ENCODE results near the gene WDR81. TPM values are rescaled to one million over a fixed set of nuclear protein-coding genes. Genes with fewer than 3 reads are reported as not detected.

Gene WDR81
- total RNA-seq, 1 donor from 2014 or later = 16.2 TPM

- no peaks in the 10 kb centered on the region for H3K9me3 Mint-ChIP-seq (ENCODE audit: low read depth)
- H3K36me3 Mint-ChIP-seq (ENCODE audit: low read depth) = peaks cover 8% of the 10 kb centered on the region
- peaks cover 13% of the 10 kb centered on the region for H3K4me1 Mint-ChIP-seq (ENCODE audit: low read depth)
- TF ChIP-seq, protein P1, sequence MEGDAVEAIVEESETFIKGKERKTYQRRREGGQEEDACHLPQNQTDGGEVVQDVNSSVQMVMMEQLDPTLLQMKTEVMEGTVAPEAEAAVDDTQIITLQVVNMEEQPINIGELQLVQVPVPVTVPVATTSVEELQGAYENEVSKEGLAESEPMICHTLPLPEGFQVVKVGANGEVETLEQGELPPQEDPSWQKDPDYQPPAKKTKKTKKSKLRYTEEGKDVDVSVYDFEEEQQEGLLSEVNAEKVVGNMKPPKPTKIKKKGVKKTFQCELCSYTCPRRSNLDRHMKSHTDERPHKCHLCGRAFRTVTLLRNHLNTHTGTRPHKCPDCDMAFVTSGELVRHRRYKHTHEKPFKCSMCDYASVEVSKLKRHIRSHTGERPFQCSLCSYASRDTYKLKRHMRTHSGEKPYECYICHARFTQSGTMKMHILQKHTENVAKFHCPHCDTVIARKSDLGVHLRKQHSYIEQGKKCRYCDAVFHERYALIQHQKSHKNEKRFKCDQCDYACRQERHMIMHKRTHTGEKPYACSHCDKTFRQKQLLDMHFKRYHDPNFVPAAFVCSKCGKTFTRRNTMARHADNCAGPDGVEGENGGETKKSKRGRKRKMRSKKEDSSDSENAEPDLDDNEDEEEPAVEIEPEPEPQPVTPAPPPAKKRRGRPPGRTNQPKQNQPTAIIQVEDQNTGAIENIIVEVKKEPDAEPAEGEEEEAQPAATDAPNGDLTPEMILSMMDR (IDR thresholded peaks at IDR 0.05) = no peak
- no peak overlapping the region for H3K27ac Mint-ChIP-seq (ENCODE audit: unreplicated experiment)
- H3K4me3 Mint-ChIP-seq (ENCODE audit: unreplicated experiment) = no peak overlapping the region
- H3K27me3 Mint-ChIP-seq (ENCODE audit: low read depth) = no peaks in the 10 kb centered on the region
- DNase-seq (ENCODE audit: low spot score) = no peak
Measured at GRCh38 chr17:1730326-1731193, 6.1 kb downstream of the WDR81 start.

DNA sequence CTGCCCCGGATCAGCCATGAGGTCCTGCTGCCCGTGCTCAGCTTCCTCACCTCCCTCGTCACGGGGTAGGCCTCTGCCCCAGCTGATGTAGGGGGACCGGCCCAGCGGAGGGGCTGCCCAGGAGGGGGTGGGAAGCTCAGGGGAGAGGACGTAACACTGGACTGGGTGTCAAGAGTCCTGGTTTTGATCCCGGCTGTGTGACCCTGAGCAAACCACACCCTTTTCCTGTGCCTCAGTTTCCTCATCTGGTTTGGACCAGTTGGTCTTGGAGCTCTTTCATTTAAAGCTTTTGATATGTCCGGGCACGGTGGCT lies 6.6 kb downstream of the WDR81 start:
- H3K27me3 Mint-ChIP-seq (ENCODE audit: low read depth) = no peaks in the 10 kb centered on the region
- no peak overlapping the region for H3K27ac Mint-ChIP-seq (ENCODE audit: unreplicated experiment)
- DNase-seq (ENCODE audit: low spot score) = no peak
- peaks cover 13% of the 10 kb centered on the region for H3K4me1 Mint-ChIP-seq (ENCODE audit: low read depth)
- TF ChIP-seq, protein P1 (IDR thresholded peaks at IDR 0.05) = no peak
- no peaks in the 10 kb centered on the region for H3K9me3 Mint-ChIP-seq (ENCODE audit: low read depth)
- no peak overlapping the region for H3K4me3 Mint-ChIP-seq (ENCODE audit: unreplicated experiment)
- H3K36me3 Mint-ChIP-seq (ENCODE audit: low read depth) = peaks cover 8% of the 10 kb centered on the region

DNA sequence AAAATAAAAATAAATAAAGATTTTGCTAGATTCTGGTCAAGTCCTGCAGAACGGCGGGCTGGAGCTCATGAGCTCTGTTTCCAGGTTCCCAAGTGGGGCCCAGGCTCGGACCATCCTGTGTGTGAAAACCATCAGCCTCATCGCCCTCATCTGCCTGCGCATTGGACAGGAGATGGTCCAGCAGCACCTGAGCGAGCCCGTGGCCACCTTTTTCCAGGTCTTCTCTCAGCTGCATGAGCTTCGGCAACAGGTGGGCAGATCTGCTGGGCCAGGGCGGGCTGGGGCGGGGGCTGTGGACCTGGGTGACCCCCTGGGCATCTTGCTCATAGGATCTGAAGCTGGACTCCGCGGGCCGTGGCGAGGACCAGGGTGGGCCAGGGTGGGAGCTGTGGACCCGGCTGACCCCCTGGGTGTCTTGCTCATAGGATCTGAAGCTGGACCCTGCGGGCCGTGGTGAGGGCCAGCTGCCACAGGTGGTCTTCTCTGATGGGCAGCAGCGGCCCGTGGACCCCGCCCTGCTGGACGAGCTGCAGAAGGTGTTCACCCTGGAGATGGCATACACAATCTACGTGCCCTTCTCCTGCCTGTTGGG lies 7.8 kb downstream of the WDR81 start:
- DNase-seq (ENCODE audit: low spot score) = no peak
- no peak overlapping the region for H3K4me3 Mint-ChIP-seq (ENCODE audit: unreplicated experiment)
- H3K27me3 Mint-ChIP-seq (ENCODE audit: low read depth) = no peaks in the 10 kb centered on the region
- no peak overlapping the region for H3K27ac Mint-ChIP-seq (ENCODE audit: unreplicated experiment)
- H3K9me3 Mint-ChIP-seq (ENCODE audit: low read depth) = no peaks in the 10 kb centered on the region
- peaks cover 23% of the 10 kb centered on the region for H3K4me1 Mint-ChIP-seq (ENCODE audit: low read depth)
- H3K36me3 Mint-ChIP-seq (ENCODE audit: low read depth) = peaks cover 8% of the 10 kb centered on the region
- TF ChIP-seq, protein P1 (IDR thresholded peaks at IDR 0.05) = no peak

DNA sequence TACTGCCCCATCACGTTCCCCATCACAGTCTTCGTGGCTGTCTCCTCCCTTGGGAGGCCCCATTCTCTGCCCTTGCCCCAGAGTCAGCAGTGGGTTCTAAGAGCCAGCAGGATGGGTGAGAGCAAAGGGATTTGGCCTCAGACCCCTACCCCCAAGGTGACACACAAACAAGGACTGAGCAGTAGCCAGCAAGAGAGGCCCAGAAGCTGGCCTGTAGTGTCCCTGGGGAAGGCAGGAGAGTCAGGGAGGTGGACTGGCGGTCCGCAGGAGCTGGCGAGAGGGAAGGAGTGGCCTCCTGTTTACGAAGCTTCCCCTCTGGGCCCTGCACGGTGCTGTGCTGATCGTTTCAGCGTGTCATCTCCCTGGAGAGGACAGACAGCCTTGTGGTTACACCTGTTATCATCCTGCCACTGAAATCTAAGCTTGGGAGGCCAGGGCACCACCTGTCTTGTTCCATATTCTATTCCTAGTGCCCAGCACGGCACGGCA lies 8.4 kb downstream of the WDR81 start:
- Mint-ChIP-seq H3K4me3 (ENCODE audit: unreplicated experiment) (no peak overlapping the region), H3K4me1 (ENCODE audit: low read depth) (peaks cover 23% of the 10 kb centered on the region), H3K36me3 (ENCODE audit: low read depth) (peaks cover 8% of the 10 kb centered on the region), H3K27ac (ENCODE audit: unreplicated experiment) (no peak overlapping the region), H3K9me3 (ENCODE audit: low read depth) (no peaks in the 10 kb centered on the region), H3K27me3 (ENCODE audit: low read depth) (no peaks in the 10 kb centered on the region)
- DNase-seq (ENCODE audit: low spot score) = no peak
- TF ChIP-seq, protein P1 (IDR thresholded peaks at IDR 0.05) = no peak

DNA sequence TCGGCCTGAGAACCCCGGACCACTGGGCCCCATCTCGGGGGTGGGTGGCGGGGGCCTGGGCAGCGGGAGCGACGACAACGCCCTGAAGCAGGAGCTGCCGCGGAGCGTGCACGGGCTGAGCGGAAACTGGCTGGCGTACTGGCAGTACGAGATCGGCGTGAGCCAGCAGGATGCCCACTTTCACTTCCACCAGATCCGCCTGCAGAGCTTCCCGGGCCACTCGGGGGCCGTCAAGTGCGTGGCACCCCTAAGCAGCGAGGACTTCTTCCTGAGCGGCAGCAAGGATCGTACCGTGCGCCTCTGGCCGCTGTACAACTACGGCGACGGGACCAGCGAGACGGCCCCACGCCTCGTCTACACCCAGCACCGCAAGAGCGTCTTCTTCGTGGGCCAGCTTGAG lies 9.3 kb downstream of the WDR81 start:
- TF ChIP-seq, protein P1 (IDR thresholded peaks at IDR 0.05) = no peak
- H3K27ac Mint-ChIP-seq (ENCODE audit: unreplicated experiment) = no peak overlapping the region
- no peaks in the 10 kb centered on the region for H3K9me3 Mint-ChIP-seq (ENCODE audit: low read depth)
- peaks cover 20% of the 10 kb centered on the region for H3K4me1 Mint-ChIP-seq (ENCODE audit: low read depth)
- no peak overlapping the region for H3K4me3 Mint-ChIP-seq (ENCODE audit: unreplicated experiment)
- no peaks in the 10 kb centered on the region for H3K27me3 Mint-ChIP-seq (ENCODE audit: low read depth)
- DNase-seq (ENCODE audit: low spot score) = no peak
- peaks cover 9% of the 10 kb centered on the region for H3K36me3 Mint-ChIP-seq (ENCODE audit: low read depth)

Data from chondrocyte (in vitro differentiated cells).